Keratinocyte (primary cell): Measurements from ENCODE around the gene DUSP22. TPM values are rescaled to one million over a fixed set of nuclear protein-coding genes. Genes with fewer than 3 reads are reported as not detected.

ENCODE experiments used
- DNase-seq: peaks from one replicate; pipeline ENCODE4 v3.0.0-alpha.2; 2011; ENCODE audit warnings: low read depth, missing footprints, low spot score
- FAIRE-seq: peaks from 2 replicates; lab custom pipeline; 2011; peaks lifted over from hg19 to GRCh38; lab: Jason Lieb, UNC
- H2AFZ ChIP-seq: 2 replicates; pipeline ENCODE4 v1.6.0; 2012; ENCODE audit warnings: low read length, control low read depth, inconsistent platforms; ENCODE audit not compliant: control insufficient read depth
- H3K27ac ChIP-seq: 2 replicates; pipeline ENCODE4 v1.5.1; 2011; ENCODE audit warnings: low read length; ENCODE audit not compliant: control insufficient read depth, insufficient read depth
- H3K27me3 ChIP-seq: 3 replicates; pipeline ENCODE4 v1.6.0; 2011; ENCODE audit warnings: low read length; ENCODE audit not compliant: control insufficient read depth, insufficient read depth; ENCODE audit errors: extremely low read depth
- H3K36me3 ChIP-seq, 2 experiments: 2 replicates in 1 of 2; 3 replicates in 1 of 2; pipeline ENCODE4 v1.5.1; 2011; ENCODE audit warnings: low read length in 2 of 2, mild to moderate bottlenecking in 1 of 2; ENCODE audit not compliant: control insufficient read depth in 2 of 2, insufficient read depth in 2 of 2; ENCODE audit errors: extremely low read depth in 1 of 2
- H3K4me1 ChIP-seq: 3 replicates; pipeline ENCODE4 v1.5.1; 2011; ENCODE audit warnings: low read length; ENCODE audit not compliant: control insufficient read depth, insufficient read depth; ENCODE audit errors: extremely low read depth
- H3K4me2 ChIP-seq: 3 replicates; pipeline ENCODE4 v1.6.0; 2011; ENCODE audit warnings: low read depth, low read length; ENCODE audit not compliant: control insufficient read depth, insufficient read depth; ENCODE audit errors: extremely low read depth
- H3K4me3 ChIP-seq, 3 experiments: fragments of 200-600 bp in 1 of 3; sonication (generic) in 1 of 3; 2 replicates in 2 of 3; 3 replicates in 1 of 3; pipeline ENCODE4 v1.5.1; 2011 to 2016; ENCODE audit warnings: low read length in 3 of 3, mild to moderate bottlenecking in 3 of 3, control low read depth in 2 of 3, inconsistent platforms in 1 of 3, low read depth in 1 of 3, mixed read lengths in 1 of 3, mixed run types in 1 of 3, moderate library complexity in 1 of 3; ENCODE audit not compliant: control insufficient read depth in 2 of 3, insufficient read depth in 2 of 3; ENCODE audit errors: extremely low read depth in 1 of 3
- H3K79me2 ChIP-seq: 2 replicates; pipeline ENCODE4 v1.6.0; 2012; ENCODE audit warnings: low read length; ENCODE audit not compliant: control insufficient read depth, insufficient read depth
- H3K9ac ChIP-seq: 3 replicates; pipeline ENCODE4 v1.6.0; 2011; ENCODE audit warnings: low read length; ENCODE audit not compliant: control insufficient read depth, insufficient read depth; ENCODE audit errors: extremely low read depth
- H3K9me1 ChIP-seq: 3 replicates; pipeline ENCODE4 v1.6.0; 2011; ENCODE audit warnings: low read length; ENCODE audit not compliant: control insufficient read depth, insufficient read depth; ENCODE audit errors: extremely low read depth
- H3K9me3 ChIP-seq: 2 replicates; pipeline ENCODE4 v1.5.1; 2012; ENCODE audit warnings: low read depth, low read length; ENCODE audit not compliant: control insufficient read depth
- H4K20me1 ChIP-seq: 3 replicates; pipeline ENCODE4 v1.6.0; 2011; ENCODE audit warnings: low read length; ENCODE audit not compliant: control insufficient read depth, insufficient read depth; ENCODE audit errors: extremely low read depth
- CTCF ChIP-seq, 3 experiments: IDR thresholded peaks in 1 of 3; conservative IDR thresholded peaks in 1 of 3; optimal IDR thresholded peaks in 1 of 3; 2 replicates in 2 of 3; 3 replicates in 1 of 3; pipeline versions ENCODE3 to v1.5.1; 2011; ENCODE audit warnings: low read length in 3 of 3, mild to moderate bottlenecking in 3 of 3, moderate library complexity in 2 of 3, control low read depth in 1 of 3, inconsistent platforms in 1 of 3; ENCODE audit not compliant: insufficient read depth in 2 of 3; ENCODE audit errors: extremely low read depth in 1 of 3
- EZH2 ChIP-seq: IDR thresholded peaks from one replicate; pipeline ENCODE4 v1.6.1; 2012; ENCODE audit warnings: inconsistent platforms, mild to moderate bottlenecking, low read length, moderate library complexity
- dilution Hi-C: fragments of 300-500 bp; cut with MboI; formaldehyde crosslinking; loops from one replicate; pipeline ENCODE4 v1.7.0; 2020; ENCODE audit warnings: low sequenced_read_pairs; ENCODE audit not compliant: extremely low pct_ligation_motif_present
- polyA plus RNA-seq, 5 experiments: library from polyadenylated mRNA; depleted of rRNA in 3 of 5; stranded (reverse) in 3 of 5; stranded (forward) in 1 of 5; unstranded in 1 of 5; fragments of >200 nt; gene quantifications; 1 replicate in 1 of 5; 2 replicates in 3 of 5; 3 replicates in 1 of 5; pipeline versions ENCODE4 v1.2.1 to v1.2.3, GENCODE V29; 2011 to 2012; ENCODE audit warnings: missing spikeins in 2 of 5, low read depth in 1 of 5, low replicate concordance in 1 of 5

DUSP22 gene
- polyA plus RNA-seq, 1 donor (not counting 4 experiments of a cell fraction or from before 2014, with no cell fraction given) = 17.3 TPM

- Histone ChIP-seq H4K20me1 (no peaks in the 10 kb centered on the region), H2AFZ (no peak overlapping the region), H3K9me3 (no peaks in the 10 kb centered on the region), H3K4me3 (peak overlapping the region in 1 of 3 experiments; percentile 43), H3K27ac (no peak overlapping the region), H3K36me3 (no peaks in the 10 kb centered on the region), H3K9ac (no peak overlapping the region), H3K4me2 (peak overlapping the region; percentile 58), H3K27me3 (peaks cover 73% of the 10 kb centered on the region), H3K9me1 (no peaks in the 10 kb centered on the region), H3K4me1 (peaks cover 13% of the 10 kb centered on the region), H3K79me2 (no peaks in the 10 kb centered on the region)
- dilution Hi-C loops = no loop called here
- no peak for DNase-seq
- no peak for FAIRE-seq
- TF ChIP-seq EZH2 = peak; percentile 77
- no peak for TF ChIP-seq CTCF (optimal IDR thresholded peaks at IDR 0.05 in 1 of 3, IDR thresholded peaks at IDR 0.05 in 1 of 3, conservative IDR thresholded peaks at IDR 0.05 in 1 of 3; ENCODE audit: extremely low read depth in 1 of 3, insufficient read depth in 2 of 3, low read length in 3 of 3)
Measured at GRCh38 chr6:390914-391558, 98.7 kb downstream of the DUSP22 start.

- Histone ChIP-seq H3K9me1 (no peaks in the 10 kb centered on the region), H4K20me1 (no peaks in the 10 kb centered on the region), H2AFZ (no peak within 1 kb of the TSS), H3K4me3 (peak within 1 kb of the TSS in 1 of 3 experiments; percentile 43), H3K9me3 (no peaks in the 10 kb centered on the region), H3K27ac (no peak within 1 kb of the TSS), H3K36me3 (no peaks in the 10 kb centered on the region), H3K4me1 (peaks cover 13% of the 10 kb centered on the region), H3K4me2 (peak within 1 kb of the TSS; percentile 58), H3K27me3 (peaks cover 73% of the 10 kb centered on the region), H3K9ac (no peak within 1 kb of the TSS), H3K79me2 (no peaks in the 10 kb centered on the region)
- DNase-seq = no peak
- TF ChIP-seq CTCF (optimal IDR thresholded peaks at IDR 0.05 in 1 of 3, IDR thresholded peaks at IDR 0.05 in 1 of 3, conservative IDR thresholded peaks at IDR 0.05 in 1 of 3; ENCODE audit: extremely low read depth in 1 of 3, insufficient read depth in 2 of 3, low read length in 3 of 3) (no peak), EZH2 (peak; percentile 94)
- dilution Hi-C loops = no loop called here
- no peak for FAIRE-seq
Measured at GRCh38 chr6:391559-392440, 99.5 kb downstream of the DUSP22 start, which contains the start of gene IRF4. Gene IRF4, plus strand, starts transcription at chr6:391752. Its CDS starts 1,401 bp downstream, at chr6:393153.
